ENCODE results near the gene IZUMO1. TPM values are rescaled to one million over a fixed set of nuclear protein-coding genes. Genes with fewer than 3 reads are reported as not detected.
"Not testable (repeated sequence)": the region's sequence is repeated elsewhere in the genome, so short reads cannot be mapped to it uniquely, and the experiment has no call there.

IZUMO1 gene
- total and polyA plus RNA-seq, 4 donors = 0.10 to 1.6 (median 0.66) TPM; not detected in 1

DNA sequence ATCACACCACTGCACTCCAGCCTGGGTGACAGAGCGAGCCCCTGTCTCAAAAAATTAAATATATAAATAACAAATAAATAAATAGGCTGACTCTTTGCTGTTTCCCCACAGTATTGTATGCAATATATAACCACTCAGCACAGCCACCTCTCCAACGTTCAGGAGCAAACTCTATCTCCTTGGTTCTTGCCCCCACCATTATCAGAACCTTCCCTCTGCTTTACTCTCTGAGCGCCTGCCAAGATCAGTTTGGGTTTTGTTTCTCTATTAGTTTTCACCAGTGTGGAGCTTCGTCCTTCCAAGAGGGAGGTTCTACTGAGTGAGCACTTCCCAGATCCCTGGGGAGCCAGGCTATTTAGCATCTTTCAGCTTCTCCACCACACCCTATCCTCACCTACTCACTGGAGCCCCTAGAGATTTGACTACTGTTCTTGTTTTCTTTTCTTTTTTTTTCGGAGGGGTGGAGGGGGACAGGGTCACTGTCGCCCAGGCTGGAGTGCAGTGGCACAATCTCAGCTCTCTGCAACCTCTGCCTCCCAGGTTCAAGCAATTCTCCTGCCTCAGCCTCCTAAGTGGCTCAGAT, 21.6 kb upstream of the IZUMO1 start:
- DNase-seq; ATAC-seq (ENCODE audit: low FRiP score): not testable (repeated sequence)
- WGBS, 2 donors = 37 to 39% methylated on average over 6 of the region's 6 CpGs

DNA sequence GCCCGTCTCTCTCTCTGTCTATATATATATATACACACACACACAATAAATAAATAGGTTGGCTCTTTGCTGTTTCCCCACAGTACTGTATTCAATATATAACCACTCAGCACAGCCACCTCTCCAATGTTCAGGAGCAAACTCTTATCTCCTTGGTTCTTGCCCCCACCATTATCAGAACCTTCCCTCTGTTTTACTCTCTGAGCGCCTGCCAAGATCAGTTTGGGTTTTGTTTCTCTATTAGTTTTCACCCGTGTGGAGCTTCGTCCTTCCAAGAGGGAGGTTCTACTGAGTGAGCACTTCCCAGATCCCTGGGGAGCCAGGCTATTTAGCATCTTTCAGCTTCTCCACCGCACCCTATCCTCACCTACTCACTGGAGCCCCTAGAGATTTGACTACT, 19.1 kb upstream of the IZUMO1 start:
- H3K27me3 ChIP-seq (ENCODE audit: control insufficient read depth in 1 of 2, insufficient read depth in 2 of 2, low read length in 1 of 2); H3K9me3 ChIP-seq (ENCODE audit: control insufficient read depth, low read length); ATAC-seq (ENCODE audit: low FRiP score); H3K27ac ChIP-seq (ENCODE audit: low read depth in 1 of 2, low read length in 2 of 2); DNase-seq; intact Hi-C loops (cut with DNase I); H3K4me3 ChIP-seq (ENCODE audit: low read length in 2 of 2); H3K4me1 ChIP-seq (ENCODE audit: control insufficient read depth in 1 of 2, insufficient read depth in 2 of 2, low read length in 2 of 2); H3K36me3 ChIP-seq (ENCODE audit: control insufficient read depth in 1 of 2, insufficient read depth in 2 of 2, low read length in 1 of 2): not testable (repeated sequence)
- 22 to 24% methylated on average over 4 to 5 of the region's 5 CpGs for whole genome bisulfite sequencing, 2 donors

More for the DNA sequence above, 21.6 kb upstream of the IZUMO1 start:
- H3K4me1 ChIP-seq (ENCODE audit: control insufficient read depth in 1 of 2, insufficient read depth in 2 of 2, low read length in 2 of 2); intact Hi-C loops (cut with DNase I); H3K27me3 ChIP-seq (ENCODE audit: control insufficient read depth in 1 of 2, insufficient read depth in 2 of 2, low read length in 1 of 2); H3K36me3 ChIP-seq (ENCODE audit: control insufficient read depth in 1 of 2, insufficient read depth in 2 of 2, low read length in 1 of 2); H3K9me3 ChIP-seq (ENCODE audit: control insufficient read depth, low read length); H3K27ac ChIP-seq (ENCODE audit: low read depth in 1 of 2, low read length in 2 of 2); H3K4me3 ChIP-seq (ENCODE audit: low read length in 2 of 2): not testable (repeated sequence)

DNA sequence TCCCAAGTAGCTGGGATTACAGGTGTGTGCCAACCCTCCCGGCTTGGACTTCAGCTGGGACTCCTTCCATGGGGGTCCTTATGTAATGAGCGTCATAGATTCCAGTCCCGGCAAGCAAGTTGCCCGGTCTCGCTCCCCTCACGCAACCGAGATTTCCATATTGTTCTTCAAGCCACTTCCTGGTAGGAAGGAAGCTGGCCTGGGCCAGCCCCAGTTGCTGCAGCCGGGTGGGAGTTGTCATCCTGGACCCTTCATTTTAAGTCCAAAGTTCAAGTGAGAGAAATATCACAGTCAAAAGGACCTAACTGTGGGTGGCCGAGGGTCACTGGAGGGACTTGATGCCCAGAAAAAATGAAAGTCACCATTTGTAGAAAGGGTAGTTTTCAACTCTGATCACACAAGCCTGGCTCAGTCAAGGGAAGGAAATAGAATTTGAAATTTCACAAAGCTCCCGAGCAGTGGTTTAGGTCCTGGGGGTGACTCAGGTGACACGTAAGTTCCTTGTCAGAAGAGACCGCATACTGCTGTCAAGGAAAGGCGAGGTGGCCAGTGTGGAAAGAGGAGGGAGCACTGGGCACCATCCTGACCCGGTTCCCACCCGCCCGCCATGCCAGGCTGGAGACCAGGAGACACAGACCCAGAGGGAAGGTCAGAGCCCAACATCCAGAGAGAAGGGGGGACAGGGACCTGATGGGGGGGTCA, 13.9 kb upstream of the IZUMO1 start:
- WGBS, 2 donors = 70 to 71% methylated on average over 16 of the region's 16 CpGs
- ATAC-seq (ENCODE audit: low FRiP score) = no peak
- H3K4me3 ChIP-seq (ENCODE audit: low read length in 2 of 2) = no peak overlapping the region
- H3K36me3 ChIP-seq (ENCODE audit: control insufficient read depth in 1 of 2, insufficient read depth in 2 of 2, low read length in 1 of 2) = no peaks in the 10 kb centered on the region
- H3K4me1 ChIP-seq (ENCODE audit: control insufficient read depth in 1 of 2, insufficient read depth in 2 of 2, low read length in 2 of 2) = no peaks in the 10 kb centered on the region
- intact Hi-C loops (cut with DNase I) = no loop called here
- H3K27ac ChIP-seq (ENCODE audit: low read depth in 1 of 2, low read length in 2 of 2) = no peak overlapping the region
- DNase-seq = no peak
- H3K27me3 ChIP-seq (ENCODE audit: control insufficient read depth in 1 of 2, insufficient read depth in 2 of 2, low read length in 1 of 2) = no peaks in the 10 kb centered on the region
- H3K9me3 ChIP-seq (ENCODE audit: control insufficient read depth, low read length) = no peaks in the 10 kb centered on the region

DNA sequence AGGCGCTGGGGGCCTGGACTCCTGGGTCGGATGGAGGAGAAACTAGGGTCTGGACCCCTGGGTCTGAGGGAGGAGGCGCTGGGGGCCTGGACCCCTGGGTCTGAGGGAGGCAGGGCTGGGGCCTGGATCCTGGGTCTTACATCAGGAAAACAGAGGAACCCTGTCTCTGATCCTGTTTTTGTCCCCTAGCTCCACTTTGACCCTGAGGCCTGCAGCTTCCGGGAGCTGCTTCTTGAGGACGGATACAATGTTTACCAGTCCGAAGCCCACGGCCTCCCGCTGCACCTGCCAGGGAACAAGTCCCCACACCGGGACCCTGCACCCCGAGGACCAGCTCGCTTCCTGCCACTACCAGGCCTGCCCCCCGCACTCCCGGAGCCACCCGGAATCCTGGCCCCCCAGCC, 11.0 kb upstream of the IZUMO1 start:
- intact Hi-C loops (cut with DNase I) = no loop called here
- no peaks in the 10 kb centered on the region for H3K9me3 ChIP-seq (ENCODE audit: control insufficient read depth, low read length)

GRCh38 chr19:48757089-48757675, 10.5 kb upstream of the IZUMO1 start:
- Histone ChIP-seq H3K27me3 (ENCODE audit: control insufficient read depth in 1 of 2, insufficient read depth in 2 of 2, low read length in 1 of 2) (no peaks in the 10 kb centered on the region), H3K36me3 (ENCODE audit: control insufficient read depth in 1 of 2, insufficient read depth in 2 of 2, low read length in 1 of 2) (no peaks in the 10 kb centered on the region), H3K4me1 (ENCODE audit: control insufficient read depth in 1 of 2, insufficient read depth in 2 of 2, low read length in 2 of 2) (no peaks in the 10 kb centered on the region), H3K4me3 (ENCODE audit: low read length in 2 of 2) (no peak overlapping the region), H3K9me3 (ENCODE audit: control insufficient read depth, low read length) (no peaks in the 10 kb centered on the region), H3K27ac (ENCODE audit: low read depth in 1 of 2, low read length in 2 of 2) (no peak overlapping the region)
- no peak for ATAC-seq (ENCODE audit: low FRiP score)
- DNase-seq = no peak
- 88 to 89% methylated on average over 11 to 12 of the region's 12 CpGs for WGBS, 2 donors
- intact Hi-C loops (cut with DNase I) = no loop called here

More for the DNA sequence above, 11.0 kb upstream of the IZUMO1 start:
- no peak overlapping the region for H3K4me3 ChIP-seq (ENCODE audit: low read length in 2 of 2)
- DNase-seq (no peak), ATAC-seq (ENCODE audit: low FRiP score) (no peak)
- 93% methylated on average over 14 of the region's 14 CpGs for WGBS, 2 donors
- H3K4me1 ChIP-seq (ENCODE audit: control insufficient read depth in 1 of 2, insufficient read depth in 2 of 2, low read length in 2 of 2) = no peaks in the 10 kb centered on the region
- no peaks in the 10 kb centered on the region for H3K36me3 ChIP-seq (ENCODE audit: control insufficient read depth in 1 of 2, insufficient read depth in 2 of 2, low read length in 1 of 2)
- no peak overlapping the region for H3K27ac ChIP-seq (ENCODE audit: low read depth in 1 of 2, low read length in 2 of 2)
- H3K27me3 ChIP-seq (ENCODE audit: control insufficient read depth in 1 of 2, insufficient read depth in 2 of 2, low read length in 1 of 2) = no peaks in the 10 kb centered on the region

GRCh38 chr19:48756686-48757085, 10.0 kb upstream of the IZUMO1 start:
- WGBS, 2 donors = 83 to 86% methylated on average over 8 to 9 of the region's 9 CpGs
- H3K27ac ChIP-seq (ENCODE audit: low read depth in 1 of 2, low read length in 2 of 2) = no peak overlapping the region
- no peak for ATAC-seq (ENCODE audit: low FRiP score)

DNA sequence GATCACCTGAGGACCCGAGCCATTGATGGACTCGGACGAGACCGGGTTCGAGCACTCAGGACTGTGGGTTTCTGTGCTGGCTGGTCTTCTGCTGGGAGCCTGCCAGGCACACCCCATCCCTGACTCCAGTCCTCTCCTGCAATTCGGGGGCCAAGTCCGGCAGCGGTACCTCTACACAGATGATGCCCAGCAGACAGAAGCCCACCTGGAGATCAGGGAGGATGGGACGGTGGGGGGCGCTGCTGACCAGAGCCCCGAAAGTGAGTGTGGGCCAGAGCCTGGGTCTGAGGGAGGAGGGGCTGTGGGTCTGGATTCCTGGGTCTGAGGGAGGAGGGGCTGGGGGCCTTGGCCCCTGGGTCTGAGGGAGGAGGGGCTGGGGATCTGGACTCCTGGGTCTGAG, 9.5 kb upstream of the IZUMO1 start:
- DNase-seq (no peak), ATAC-seq (ENCODE audit: low FRiP score) (no peak)
- Histone ChIP-seq H3K27ac (ENCODE audit: low read depth in 1 of 2, low read length in 2 of 2) (no peak overlapping the region), H3K4me3 (ENCODE audit: low read length in 2 of 2) (no peak overlapping the region), H3K27me3 (ENCODE audit: control insufficient read depth in 1 of 2, insufficient read depth in 2 of 2, low read length in 1 of 2) (no peaks in the 10 kb centered on the region), H3K36me3 (ENCODE audit: control insufficient read depth in 1 of 2, insufficient read depth in 2 of 2, low read length in 1 of 2) (no peaks in the 10 kb centered on the region), H3K9me3 (ENCODE audit: control insufficient read depth, low read length) (no peaks in the 10 kb centered on the region), H3K4me1 (ENCODE audit: control insufficient read depth in 1 of 2, insufficient read depth in 2 of 2, low read length in 2 of 2) (no peaks in the 10 kb centered on the region)
- intact Hi-C loops (cut with DNase I) = no loop called here
- WGBS, 2 donors = 88 to 90% methylated on average over 11 of the region's 11 CpGs

More at GRCh38 chr19:48756686-48757085, 10.0 kb upstream of the IZUMO1 start:
- H3K9me3 ChIP-seq (ENCODE audit: control insufficient read depth, low read length) = no peaks in the 10 kb centered on the region
- DNase-seq = no peak
- no peaks in the 10 kb centered on the region for H3K4me1 ChIP-seq (ENCODE audit: control insufficient read depth in 1 of 2, insufficient read depth in 2 of 2, low read length in 2 of 2)
- H3K36me3 ChIP-seq (ENCODE audit: control insufficient read depth in 1 of 2, insufficient read depth in 2 of 2, low read length in 1 of 2) = no peaks in the 10 kb centered on the region
- no peak overlapping the region for H3K4me3 ChIP-seq (ENCODE audit: low read length in 2 of 2)
- intact Hi-C loops (cut with DNase I) = no loop called here
- H3K27me3 ChIP-seq (ENCODE audit: control insufficient read depth in 1 of 2, insufficient read depth in 2 of 2, low read length in 1 of 2) = no peaks in the 10 kb centered on the region

GRCh38 chr19:48755787-48756186, 9.1 kb upstream of the IZUMO1 start:
- no peaks in the 10 kb centered on the region for H3K4me1 ChIP-seq (ENCODE audit: control insufficient read depth in 1 of 2, insufficient read depth in 2 of 2, low read length in 2 of 2)
- intact Hi-C loops (cut with DNase I) = no loop called here
- H3K4me3 ChIP-seq (ENCODE audit: low read length in 2 of 2) = no peak overlapping the region
- no peaks in the 10 kb centered on the region for H3K36me3 ChIP-seq (ENCODE audit: control insufficient read depth in 1 of 2, insufficient read depth in 2 of 2, low read length in 1 of 2)
- no peak overlapping the region for H3K27ac ChIP-seq (ENCODE audit: low read depth in 1 of 2, low read length in 2 of 2)
- ATAC-seq (ENCODE audit: low FRiP score) (no peak), DNase-seq (no peak)
- no peaks in the 10 kb centered on the region for H3K9me3 ChIP-seq (ENCODE audit: control insufficient read depth, low read length)
- WGBS, 2 donors = 69 to 71% methylated on average over 5 of the region's 5 CpGs
- no peaks in the 10 kb centered on the region for H3K27me3 ChIP-seq (ENCODE audit: control insufficient read depth in 1 of 2, insufficient read depth in 2 of 2, low read length in 1 of 2)

Measured in aorta (tissue), 5 donors.